GM12878 (cell line): ENCODE data around the gene ZNF668.
A peak's percentile ranks its signal among the peaks of the same experiment; 100 is the strongest.

Experiments used
- CBFB ChIP-seq: IDR thresholded peaks from 2 replicates; pipeline ENCODE4 v1.6.1; 2016; ENCODE audit warnings: antibody characterized with exemption, low read depth
- CHD2 ChIP-seq: IDR thresholded peaks from 2 replicates; pipeline ENCODE4 v1.6.1; 2011; ENCODE audit warnings: low read depth, low read length, improper control_type of control experiment, borderline replicate concordance
- CTCF ChIP-seq, 3 experiments: IDR thresholded peaks in 2 of 3; conservative IDR thresholded peaks in 1 of 3; 2 replicates each; pipeline ENCODE4 v1.5.1; 2011; ENCODE audit warnings: low read depth in 3 of 3, low read length in 3 of 3, mild to moderate bottlenecking in 3 of 3, control low read depth in 2 of 3, moderate library complexity in 2 of 3, inconsistent platforms in 1 of 3, mixed read lengths in 1 of 3; ENCODE audit not compliant: control insufficient read depth in 2 of 3, insufficient read depth in 1 of 3; ENCODE audit errors: extremely low read depth in 1 of 3
- NR2C2 ChIP-seq: IDR thresholded peaks from 2 replicates; pipeline ENCODE4 v1.6.1; 2011; ENCODE audit warnings: borderline replicate concordance, low read depth; ENCODE audit not compliant: control insufficient read depth, insufficient read length

DNA sequence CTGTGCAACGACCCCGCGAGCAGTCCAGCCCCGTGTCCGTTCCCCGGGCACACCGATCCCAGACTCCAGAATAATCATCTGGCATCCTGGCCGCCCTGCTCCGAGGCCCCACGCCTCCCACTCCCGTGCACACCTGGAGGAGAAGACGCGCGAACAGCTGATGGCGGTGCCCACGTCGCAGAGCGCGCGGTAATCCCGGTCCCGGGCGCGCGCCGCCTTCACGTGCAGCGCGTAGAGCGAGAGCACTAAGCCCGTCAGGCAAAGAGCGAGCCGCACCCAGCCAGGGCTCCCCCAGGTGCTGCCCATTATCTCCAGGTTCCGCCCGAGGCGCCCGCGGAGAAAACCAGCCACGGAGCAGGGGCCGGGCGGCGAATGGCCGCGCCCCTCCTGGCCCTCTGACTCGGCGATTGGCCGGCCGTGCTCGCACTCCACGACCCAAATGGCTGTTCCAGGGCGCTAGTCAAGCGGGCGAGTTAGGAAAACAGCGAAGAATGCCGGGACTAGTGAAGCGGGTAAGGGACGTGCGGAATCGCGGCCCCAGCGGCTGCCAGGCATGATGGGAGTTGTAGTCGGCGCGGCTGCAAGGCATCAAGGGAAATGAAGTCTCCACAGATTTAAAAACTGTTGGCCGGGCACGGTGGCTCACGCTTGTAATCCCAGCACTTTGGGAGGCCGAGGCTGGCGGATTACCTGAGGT lies 20.5 kb upstream of the ZNF668 start, which contains the start of gene VKORC1:
- TF ChIP-seq CTCF (IDR thresholded peaks at IDR 0.05 in 2 of 3, conservative IDR thresholded peaks at IDR 0.05 in 1 of 3; ENCODE audit: control insufficient read depth in 2 of 3, extremely low read depth in 1 of 3, insufficient read depth in 1 of 3, low read depth in 3 of 3, low read length in 3 of 3) (no peak), CHD2 (peak; percentile 51; the same call in 1 of the 2 replicates), CBFB (no peak), NR2C2 (no peak)
